Fibroblast of the aortic adventitia (primary cell): ENCODE data around the gene MAS1. TPM values are rescaled to one million over a fixed set of nuclear protein-coding genes. Genes with fewer than 3 reads are reported as not detected.

Experiments used
- DNase-seq: peaks from one replicate; pipeline ENCODE4 v3.0.0-alpha.2; 2010; ENCODE audit warnings: low read depth
- H3K4me3 ChIP-seq: 2 replicates; pipeline ENCODE4 v1.5.1; 2011; ENCODE audit warnings: low read depth, mild to moderate bottlenecking, control low read depth, low read length, moderate library complexity
- total RNA-seq: library from RNA; depleted of rRNA; stranded (reverse); fragments of >200 nt; gene quantifications from 2 replicates; pipeline ENCODE4 v1.2.3, GENCODE V29; 2012; ENCODE audit warnings: low replicate concordance
- TF ChIP-seq, protein P1 (sequence below): IDR thresholded peaks from 2 replicates; pipeline ENCODE4 v1.5.1; 2011; ENCODE audit warnings: mild to moderate bottlenecking, low read length, control low read depth, inconsistent platforms; ENCODE audit not compliant: insufficient read depth

The MAS1 gene
- total RNA-seq, 1 donor, result under 0.01 TPM

DNA sequence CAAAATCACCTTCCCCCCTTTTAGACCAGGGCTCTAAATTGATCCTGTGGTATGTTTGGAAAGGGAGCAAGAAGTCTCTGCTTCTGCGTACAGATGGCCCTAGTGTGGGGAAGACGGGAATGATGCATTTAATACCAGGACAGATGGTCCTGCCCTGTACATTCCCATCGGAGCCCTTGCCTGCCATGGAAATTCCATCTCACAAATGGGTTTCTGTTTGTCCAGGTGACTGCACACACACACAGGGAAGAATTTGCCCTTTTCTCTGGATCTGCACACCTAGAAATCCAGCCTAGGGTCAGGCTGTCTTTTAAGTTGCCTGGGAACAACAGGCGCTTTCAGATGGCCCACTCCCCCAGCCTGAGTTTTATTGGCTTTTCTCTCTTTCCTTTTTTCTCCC, 1.3 kb downstream of the MAS1 start:
- TF ChIP-seq, protein P1, sequence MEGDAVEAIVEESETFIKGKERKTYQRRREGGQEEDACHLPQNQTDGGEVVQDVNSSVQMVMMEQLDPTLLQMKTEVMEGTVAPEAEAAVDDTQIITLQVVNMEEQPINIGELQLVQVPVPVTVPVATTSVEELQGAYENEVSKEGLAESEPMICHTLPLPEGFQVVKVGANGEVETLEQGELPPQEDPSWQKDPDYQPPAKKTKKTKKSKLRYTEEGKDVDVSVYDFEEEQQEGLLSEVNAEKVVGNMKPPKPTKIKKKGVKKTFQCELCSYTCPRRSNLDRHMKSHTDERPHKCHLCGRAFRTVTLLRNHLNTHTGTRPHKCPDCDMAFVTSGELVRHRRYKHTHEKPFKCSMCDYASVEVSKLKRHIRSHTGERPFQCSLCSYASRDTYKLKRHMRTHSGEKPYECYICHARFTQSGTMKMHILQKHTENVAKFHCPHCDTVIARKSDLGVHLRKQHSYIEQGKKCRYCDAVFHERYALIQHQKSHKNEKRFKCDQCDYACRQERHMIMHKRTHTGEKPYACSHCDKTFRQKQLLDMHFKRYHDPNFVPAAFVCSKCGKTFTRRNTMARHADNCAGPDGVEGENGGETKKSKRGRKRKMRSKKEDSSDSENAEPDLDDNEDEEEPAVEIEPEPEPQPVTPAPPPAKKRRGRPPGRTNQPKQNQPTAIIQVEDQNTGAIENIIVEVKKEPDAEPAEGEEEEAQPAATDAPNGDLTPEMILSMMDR, result no peak
- no peak for DNase-seq
- H3K4me3 ChIP-seq, result no peak overlapping the region

DNA sequence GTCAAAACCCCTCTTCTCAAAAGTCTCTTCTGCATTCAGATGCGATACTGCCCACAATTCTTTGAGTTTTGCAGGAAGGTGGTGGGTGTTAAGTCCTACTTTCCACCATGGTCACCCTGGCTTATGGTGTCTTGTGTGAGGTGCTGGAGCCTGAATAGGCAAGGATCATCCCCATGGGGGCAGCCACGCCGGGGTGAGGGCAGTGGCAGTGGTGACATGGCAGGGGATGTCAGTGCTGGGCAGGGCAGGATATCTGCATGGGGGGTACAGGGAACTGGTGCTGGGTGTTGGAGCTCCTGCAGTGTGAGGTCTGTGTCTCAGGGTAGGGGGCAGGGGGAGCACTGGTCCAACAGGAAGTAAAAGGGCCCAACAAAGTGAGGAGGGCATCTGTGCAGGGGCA, 2.3 kb downstream of the MAS1 start:
- no peak for DNase-seq
- no peak overlapping the region for H3K4me3 ChIP-seq
- TF ChIP-seq, protein P1, result no peak

DNA sequence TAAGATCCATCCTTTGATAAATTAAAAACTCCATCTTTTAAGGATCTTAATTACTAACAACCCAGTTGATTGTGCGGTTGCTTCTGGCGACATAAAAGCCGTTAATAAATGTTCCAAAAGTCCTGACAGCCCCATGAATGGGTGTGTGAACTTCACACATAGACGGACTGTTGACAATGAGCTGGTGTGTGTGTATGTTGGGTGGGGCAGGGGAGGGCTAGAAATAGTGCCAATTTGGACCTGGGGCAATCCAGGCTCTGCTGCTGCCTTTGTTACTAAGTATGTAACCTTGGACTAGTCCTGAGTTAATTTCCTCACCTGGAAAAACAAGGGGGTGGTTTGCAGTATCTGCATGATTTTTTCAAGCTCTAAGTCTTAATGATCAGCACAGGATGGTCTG, 4.2 kb downstream of the MAS1 start:
- no peak overlapping the region for H3K4me3 ChIP-seq
- DNase-seq, result no peak
- TF ChIP-seq, protein P1, result no peak

DNA sequence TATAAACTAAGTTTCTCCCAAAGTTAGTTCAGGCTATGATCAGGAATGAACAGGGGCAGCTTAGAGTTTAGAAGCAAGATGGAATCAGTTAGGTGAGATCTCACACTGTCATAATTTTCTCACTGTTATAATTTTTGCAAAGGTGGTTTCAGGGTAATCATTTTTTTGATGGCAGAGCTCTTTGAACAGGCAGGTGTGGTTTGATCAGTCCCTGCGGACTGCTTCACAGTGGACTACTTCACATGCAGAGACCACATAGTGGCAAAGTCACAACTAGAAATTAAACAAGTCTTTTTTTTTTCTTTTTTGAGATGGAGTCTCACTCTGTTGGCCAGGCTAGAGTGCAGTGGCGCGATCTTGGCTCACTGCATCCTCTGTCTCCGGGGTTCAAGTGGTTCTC, 6.8 kb downstream of the MAS1 start:
- TF ChIP-seq, protein P1, result no peak
- no peak for DNase-seq
- H3K4me3 ChIP-seq, result no peak overlapping the region

DNA sequence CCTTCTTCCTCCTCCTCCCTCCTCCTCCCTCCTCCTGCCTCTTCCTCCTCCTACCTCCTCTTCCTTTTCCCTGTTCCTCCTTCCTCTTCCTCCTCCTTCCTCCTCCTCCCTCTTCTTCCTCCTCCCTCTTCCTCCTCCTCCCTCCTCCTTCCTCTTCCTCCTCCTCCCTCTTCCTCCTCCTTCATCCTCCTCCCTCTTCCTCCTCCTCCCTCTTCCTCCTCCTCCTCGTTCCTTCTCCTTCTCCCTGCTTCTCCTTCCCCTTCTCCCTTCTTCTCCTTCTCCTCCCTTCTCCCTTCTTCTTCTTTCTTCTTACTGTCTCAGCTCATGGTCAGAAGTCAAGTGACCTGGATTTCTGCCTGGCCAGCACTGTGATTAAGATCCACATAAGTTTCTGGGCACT, 7.7 kb downstream of the MAS1 start:
- TF ChIP-seq, protein P1, result no peak
- peak; percentile 9 for DNase-seq

DNA sequence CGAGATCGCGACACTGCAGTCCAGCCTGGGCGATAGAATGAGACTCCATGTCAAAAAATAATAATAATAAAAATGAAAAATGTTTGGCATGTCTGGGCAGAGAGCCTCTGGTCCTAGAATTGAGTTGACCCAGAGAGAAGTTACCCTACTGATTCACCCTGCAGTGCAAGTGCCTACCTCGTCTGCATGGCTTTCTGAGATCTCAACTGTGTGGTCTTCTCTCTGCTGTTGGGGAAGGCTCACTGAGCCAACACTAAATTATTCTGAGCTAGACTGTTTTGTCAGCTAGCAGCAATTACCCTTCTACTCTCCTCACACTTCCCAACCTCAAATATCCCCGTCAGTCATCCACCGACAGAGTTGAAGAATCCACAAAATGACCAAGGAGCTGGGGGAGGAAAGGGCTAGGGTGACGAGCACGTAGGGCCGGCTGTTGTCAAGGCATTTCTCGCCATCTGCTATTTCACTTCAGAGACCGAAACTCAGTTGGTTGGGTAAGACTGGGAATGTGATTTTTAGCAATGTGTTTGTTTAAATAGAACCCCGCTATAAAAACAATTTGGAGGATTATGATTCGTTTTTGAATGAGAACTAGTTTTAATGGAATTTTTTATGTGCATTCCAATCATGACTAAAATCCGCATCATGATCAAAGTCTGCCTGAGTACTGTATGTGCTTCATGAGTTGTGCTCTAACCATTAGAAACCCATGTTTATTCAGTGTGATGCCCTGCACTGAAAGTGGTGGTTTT, 9.4 kb downstream of the MAS1 start:
- TF ChIP-seq, protein P1, result no peak
- peak; percentile 72 for DNase-seq
- H3K4me3 ChIP-seq, result no peak overlapping the region

More for the DNA sequence above, 7.7 kb downstream of the MAS1 start:
- H3K4me3 ChIP-seq, result no peak overlapping the region

DNA sequence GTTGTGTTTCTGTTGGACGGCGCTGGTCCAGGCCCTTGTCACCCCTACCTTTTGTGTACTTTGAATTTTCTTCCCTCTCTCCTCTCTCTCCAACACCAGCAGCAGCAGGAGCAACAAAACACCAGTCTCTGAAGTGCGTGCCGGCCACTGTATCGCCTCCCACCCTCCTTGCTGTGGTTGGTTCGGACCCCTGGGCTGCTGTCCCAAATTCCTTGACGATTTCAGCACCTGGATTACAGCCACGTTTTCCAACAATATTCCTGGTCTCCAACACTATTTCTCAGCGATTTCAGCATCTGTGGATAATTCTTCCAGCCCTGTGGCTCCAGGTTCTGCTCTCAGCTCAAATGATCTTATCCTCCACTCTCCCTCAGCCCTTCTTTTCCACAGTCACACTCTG, 11.8 kb downstream of the MAS1 start:
- DNase-seq, result peak; percentile 42
- no peak overlapping the region for H3K4me3 ChIP-seq
- TF ChIP-seq, protein P1, result no peak
